GM15510 (cell line): ENCODE measurements around the gene TAS2R10.

ENCODE experiments used
- POLR2A ChIP-seq: IDR thresholded peaks from 3 replicates; pipeline ENCODE4 v1.6.1; 2011; ENCODE audit warnings: borderline replicate concordance; ENCODE audit not compliant: insufficient read length; ENCODE audit errors: extremely low read depth

TAS2R10 gene, protein sequence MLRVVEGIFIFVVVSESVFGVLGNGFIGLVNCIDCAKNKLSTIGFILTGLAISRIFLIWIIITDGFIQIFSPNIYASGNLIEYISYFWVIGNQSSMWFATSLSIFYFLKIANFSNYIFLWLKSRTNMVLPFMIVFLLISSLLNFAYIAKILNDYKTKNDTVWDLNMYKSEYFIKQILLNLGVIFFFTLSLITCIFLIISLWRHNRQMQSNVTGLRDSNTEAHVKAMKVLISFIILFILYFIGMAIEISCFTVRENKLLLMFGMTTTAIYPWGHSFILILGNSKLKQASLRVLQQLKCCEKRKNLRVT

DNA sequence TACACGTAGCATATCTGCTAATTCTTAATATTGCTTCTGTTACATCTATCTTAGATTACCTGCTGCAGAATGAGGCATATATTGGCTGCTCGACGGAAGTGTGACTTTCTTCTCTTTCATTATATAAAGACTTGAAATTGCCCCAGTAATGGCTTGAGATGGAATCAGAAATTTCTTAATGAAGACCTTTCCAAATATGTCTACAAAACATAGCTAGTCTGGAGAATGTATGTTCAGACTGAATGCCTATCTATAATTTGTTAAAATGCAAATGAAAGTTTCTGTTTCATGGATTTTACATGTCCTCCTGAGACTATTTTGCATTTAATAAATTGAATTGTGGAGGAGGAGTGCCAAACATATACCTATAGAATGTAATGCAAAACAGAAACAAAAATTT, at the start of gene TAS2R10:
TSS of gene TAS2R10 (minus strand) at position 101 of the 400 bp plus-strand sequence. CDS start at position 12, 89 bp downstream.
- no peak for TF ChIP-seq POLR2A

DNA sequence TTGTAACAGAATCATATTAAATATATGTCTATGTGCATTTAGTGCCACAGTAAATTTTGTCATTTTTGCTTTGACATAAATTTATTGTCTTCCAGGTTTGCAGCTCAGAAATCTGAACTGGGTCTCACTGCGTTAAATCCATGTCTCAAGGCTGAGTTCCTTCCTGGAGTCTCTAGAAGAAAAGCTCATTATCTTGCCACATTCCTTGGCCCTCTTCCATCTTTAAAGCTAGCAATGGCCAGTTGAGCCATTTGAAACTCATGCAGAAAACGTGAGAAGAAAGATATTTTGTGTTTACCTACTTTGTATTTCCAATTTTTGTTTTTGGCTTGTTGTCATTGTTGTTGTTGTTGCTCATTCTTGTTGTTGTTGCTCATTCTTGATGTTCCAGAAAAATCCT, 47.2 kb upstream of the TAS2R10 start:
- no peak for TF ChIP-seq POLR2A

DNA sequence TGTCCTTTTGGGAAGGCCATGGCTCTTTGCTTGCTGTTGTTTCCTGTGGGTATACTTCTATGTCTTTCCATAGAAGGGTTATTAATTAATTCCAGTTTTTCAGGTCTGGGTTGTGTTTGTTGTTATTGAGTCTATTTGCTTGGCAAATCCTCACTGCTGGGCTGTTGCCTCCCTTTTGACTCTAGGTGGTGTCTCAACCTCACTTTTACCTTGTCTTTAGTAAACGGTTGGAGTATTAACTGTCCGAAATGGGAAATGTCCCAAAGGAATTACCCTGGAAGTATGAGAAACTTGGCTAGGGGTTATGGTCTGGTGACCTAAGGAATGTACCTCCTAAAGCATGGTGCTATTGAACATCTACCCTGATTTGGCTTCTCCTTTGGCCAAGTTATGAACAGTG, 41.2 kb upstream of the TAS2R10 start:
- TF ChIP-seq POLR2A, result no peak

DNA sequence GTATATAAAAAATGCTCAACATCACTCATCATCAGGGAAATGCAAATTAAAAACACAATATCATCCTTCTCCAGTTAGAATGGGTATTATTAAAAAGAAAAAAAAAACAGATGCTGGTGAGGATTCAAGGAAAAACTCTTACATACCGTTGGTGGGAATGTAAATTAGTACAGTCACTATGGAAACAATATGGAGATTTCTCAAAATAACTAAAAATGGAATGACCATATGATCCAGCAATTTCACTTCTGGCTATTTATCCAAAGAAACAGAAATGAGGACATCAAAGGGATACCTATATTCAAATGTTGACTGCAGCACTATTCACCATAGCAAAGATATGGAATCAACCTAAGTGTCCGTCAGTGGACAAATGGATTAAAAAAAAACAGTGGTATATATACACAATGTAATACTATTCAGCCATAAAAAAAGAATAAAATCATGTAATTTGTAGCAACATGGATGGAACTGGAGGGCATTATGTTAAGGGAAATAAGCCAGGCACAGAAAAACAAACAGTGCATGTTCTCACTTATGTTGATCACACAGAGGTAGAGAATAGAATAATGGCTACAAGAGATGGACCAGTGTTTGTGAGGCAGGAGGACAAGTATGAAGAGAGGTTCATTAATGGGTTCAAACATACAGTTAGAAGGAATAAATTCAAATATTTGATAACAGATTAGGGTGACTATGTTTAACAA, 37.5 kb upstream of the TAS2R10 start:
- TF ChIP-seq POLR2A, result no peak

DNA sequence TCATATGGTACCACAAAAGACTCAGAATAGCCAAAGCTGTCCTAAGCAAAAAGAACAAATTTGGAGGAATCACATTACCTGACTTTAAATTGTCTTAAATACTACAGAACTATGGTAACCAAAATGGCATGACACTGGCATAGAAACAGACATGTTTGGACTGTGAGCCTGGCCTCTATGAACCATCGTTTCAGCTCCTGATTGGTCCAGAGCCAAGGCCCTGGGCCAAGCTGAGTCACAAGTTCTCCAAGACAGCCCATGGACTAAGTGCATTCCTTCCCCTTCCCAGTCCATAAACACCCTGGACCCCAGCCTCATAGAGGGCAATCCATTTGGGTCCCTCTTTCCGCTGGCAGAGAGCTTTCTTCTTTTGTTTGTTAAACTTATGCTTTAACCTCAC, 35.2 kb upstream of the TAS2R10 start:
- no peak for TF ChIP-seq POLR2A

DNA sequence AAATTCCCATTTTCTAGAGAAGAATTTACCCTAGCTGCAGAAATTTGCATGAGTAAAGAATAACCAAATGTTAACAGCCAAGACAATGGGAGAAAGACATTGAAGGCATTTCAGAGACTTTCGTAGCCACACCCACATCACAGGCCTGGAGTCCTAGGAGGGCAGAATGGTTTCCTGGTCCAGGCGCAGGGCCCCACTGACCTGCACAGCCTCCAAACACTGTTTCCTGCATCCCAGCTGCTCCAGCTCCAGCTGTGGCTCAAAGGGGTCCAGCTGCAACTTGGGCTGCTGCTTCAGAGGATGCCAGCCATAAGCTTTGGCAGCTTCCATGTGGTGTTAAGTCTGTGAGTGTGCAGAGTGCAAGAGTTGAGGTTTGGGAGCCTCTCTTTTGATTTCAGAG, 29.6 kb upstream of the TAS2R10 start:
- no peak for TF ChIP-seq POLR2A

DNA sequence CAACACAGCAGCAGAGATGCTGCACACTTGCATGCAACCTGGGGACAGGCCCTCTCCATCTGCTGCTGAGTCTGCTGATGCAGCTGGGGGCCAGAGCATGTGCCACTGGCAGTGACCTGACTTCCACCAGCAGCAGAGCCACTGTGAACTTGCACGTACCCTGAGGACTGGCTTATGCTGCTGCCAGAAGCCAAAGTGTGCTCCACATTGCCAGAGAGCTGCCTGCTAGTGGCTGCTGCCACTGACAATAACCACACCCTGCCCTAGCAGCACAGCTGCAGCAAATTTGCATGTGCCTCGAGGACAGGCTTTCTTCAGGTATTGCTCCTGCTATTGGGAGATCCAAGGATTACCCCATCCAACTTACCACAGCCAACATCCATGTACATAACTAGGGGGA, 27.6 kb upstream of the TAS2R10 start:
- TF ChIP-seq POLR2A, result no peak

DNA sequence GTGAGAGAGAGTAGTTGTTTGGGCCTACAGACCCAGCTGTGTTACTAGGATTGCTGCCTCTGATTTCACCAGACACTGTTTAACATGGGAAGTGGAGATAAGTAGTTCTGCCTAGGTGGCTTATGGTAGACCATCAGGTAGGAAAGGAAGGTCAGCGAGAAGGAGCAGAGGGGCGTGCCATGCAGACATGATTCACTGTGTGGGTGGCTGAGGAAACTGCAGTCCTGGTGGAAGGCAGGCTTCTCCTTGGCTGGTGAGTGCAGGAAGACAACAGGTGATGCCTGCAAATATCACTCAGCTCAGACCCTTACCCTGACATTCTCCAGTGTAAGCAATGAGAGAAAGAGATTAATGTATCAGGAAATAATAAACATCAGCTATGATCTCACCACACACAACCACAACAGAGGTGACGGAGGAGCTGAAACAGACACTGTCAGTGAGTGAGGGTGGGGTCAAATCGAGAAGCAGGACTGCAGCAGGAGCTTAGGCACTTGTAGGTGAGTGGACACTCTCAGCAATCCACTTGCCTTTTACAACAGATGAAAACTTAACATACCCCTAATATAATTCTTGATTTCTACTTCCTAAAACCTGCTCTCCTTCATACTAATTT, 25.2 kb upstream of the TAS2R10 start:
- TF ChIP-seq POLR2A, result no peak

DNA sequence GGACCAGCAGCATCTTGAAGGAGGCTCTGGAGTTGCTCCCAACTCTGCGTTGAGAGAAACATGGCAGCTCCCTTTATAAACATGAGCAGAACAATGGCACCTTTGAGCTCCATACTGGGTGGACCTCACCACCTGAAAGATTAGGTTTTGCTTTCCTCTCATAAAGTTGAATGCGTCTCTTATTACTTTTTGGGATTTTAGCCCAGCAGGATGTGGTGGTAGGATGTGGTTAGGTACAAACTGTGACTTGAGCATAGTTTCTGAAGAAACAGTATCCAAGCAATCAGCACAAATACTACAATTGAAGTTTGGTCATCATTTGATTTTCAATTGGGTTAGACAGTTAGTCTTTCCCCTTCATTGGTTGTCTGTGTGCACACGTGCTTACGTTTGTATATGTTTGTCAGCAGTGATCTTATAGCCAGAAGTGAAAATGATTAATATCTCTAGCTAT, 23.3 kb upstream of the TAS2R10 start, which contains the start of gene PRR4:
TSS of gene PRR4 (minus strand) at position 51 of the 454 bp plus-strand sequence. CDS start at position 13, 38 bp downstream.
- TF ChIP-seq POLR2A, result no peak

DNA sequence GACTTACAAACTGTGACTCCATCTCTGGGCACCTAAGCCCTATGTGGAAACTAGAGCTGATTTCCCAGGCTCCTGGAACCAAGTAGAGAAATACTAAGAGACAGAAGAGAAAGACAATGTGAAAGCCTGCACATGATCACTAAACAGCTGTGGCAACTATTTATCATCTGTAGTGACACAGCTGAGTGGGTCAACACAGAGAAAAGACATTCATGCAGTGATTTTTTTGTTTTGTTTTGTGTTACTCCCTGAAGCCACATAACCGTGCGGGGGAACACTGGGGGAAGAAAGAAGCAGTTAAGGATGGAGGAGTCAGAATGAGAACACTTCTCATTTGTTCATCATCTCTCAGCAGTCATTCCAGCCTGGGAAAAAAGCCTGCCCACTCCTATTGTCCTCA, 21.6 kb upstream of the TAS2R10 start:
- no peak for TF ChIP-seq POLR2A

DNA sequence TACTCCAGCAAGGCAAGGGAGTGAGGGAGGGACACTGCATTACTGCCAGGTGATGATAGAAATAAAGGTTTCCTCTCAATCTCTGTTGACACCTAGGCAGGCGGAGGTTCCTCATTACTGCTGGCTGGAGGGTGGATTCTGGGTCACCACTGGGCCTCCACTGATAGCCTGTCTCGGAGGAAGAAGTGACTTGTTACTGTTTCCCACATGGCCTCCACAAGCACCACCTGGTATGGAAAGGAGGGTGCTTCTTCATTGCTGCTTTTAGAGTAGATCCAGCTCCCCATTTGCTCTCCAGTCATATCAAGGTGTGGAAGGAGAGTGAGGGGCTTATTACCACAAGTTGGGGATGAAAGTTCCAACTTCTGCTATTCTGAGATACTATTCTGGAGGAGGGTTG, 16.7 kb upstream of the TAS2R10 start:
- TF ChIP-seq POLR2A, result no peak

DNA sequence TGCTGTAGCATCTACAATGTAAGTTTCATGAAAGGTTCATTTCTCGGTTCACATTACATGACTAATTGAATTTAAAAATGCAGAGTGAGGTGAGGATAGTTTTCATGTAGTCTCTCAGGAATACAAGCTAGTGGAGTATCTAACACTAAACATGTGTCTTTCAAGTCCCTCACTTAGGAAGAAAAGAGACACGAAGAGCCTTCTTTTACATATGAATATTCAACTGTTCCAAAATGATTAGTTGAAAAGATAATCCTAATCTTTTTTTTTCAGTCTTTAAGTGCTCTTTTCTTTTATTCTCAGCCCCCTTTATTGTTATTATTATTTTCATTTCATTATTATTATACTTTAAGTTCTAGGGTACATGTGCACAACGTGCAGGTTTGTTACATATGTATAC, 12.3 kb upstream of the TAS2R10 start:
- no peak for TF ChIP-seq POLR2A

DNA sequence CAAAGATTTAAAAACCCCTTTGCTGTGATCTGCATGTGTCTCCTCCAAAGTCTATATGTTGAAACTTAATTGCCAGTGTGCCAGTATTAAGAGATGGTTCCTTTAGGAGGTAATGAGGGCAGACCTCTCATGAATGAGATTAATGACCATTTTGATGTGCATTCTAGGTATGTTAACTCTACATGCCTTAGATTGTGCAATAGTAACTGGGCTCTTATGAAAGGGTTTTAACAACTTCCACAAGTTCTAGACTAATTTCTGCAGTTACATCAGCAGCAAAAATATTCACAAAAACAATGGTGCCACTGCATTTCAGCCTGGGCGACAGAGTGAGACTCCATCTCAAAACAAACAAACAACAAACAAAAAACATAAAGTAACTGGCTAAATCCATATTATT, 3.8 kb upstream of the TAS2R10 start:
- TF ChIP-seq POLR2A, result no peak

DNA sequence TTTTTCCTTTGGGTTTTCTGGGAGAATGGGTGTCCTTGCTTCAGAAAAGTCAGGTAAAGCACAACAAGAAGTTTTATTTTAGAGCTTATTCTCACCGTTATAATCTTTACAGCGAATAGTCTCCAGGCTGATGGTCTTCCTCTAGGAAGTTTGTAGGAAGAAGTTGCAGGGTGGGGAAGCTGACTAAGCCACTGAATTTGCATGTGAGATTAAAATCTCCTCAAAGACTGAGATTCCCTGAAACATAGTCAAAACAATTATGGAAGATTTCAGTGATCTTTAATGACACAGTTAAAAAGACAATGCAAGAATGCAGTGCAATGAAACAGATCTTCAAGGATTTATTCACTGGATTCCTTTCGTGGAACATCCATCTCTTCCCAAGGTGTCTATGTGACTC, 1.2 kb downstream of the TAS2R10 start:
- TF ChIP-seq POLR2A, result no peak

DNA sequence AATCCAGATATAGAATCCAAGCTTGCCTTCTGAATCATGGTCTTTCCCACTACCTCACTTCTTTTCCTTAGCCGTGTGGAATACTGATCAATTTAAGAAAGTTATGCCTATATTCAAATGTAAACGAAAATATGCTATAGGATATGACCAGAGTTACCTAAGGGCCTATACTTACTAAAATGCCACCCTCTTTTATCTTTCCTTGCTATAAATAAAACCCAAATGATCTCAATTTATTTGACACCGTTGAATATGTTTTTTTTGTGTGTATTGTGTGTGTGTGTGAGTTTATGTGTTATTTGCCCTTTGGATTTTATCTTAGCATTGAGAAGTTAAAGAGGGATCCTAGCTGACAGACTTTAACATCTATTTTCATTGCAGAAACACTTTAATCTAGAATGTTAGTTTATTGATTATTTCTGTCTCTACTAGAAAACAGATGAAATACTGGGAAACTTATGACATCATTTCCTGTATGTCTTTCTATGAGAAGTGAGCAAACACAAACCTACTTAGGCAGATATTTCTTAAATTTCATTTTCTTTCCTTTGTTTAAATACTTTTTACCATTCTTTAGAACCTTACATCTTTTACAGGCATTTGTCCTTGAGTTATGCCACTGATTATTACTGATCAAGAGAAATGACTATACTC, 14.1 kb downstream of the TAS2R10 start:
- no peak for TF ChIP-seq POLR2A
